ENCODE data around the gene IMP4. TPM values are rescaled to one million over a fixed set of nuclear protein-coding genes. Genes with fewer than 3 reads are reported as not detected.

Gene IMP4
- total and polyA plus RNA-seq, 12 donors, result 50.6 to 190 (median 64.6) TPM

DNA sequence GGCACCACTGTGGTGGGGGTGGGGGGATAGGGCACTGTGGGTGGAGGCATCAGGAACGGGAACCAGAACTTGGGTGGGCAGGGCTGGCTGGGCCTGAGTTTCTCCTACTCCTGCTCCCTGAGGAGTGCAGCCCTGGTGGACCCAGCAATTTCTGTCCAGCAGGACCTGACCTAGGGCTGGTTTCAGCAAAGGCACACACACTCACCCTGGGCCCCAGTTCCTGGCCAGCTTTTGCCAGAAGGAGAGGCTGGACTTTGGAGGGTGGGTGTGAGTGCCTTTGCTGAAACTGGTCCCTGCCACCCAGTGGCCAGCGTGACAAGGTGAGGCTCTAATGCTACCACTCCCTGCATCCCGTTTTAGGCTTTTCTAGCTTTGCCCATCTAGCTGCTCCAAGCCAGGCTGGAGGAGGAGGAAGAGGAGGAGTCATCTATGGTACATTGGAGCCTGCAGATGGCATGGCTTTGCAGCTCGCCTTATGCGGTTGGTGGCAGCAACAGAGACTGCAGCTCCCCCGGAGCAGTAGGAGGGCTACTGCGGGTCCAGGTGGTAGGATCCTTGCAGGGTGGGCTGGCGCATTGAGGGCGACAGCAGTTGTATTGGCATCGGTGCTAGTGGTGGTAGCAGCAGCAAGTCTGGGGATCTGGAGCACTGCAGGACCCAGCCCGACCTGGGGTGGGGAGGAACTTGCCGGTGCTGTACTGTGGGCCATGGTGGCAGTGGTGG, 40.4 kb upstream of the IMP4 start:
- no peaks in the 10 kb centered on the region for H3K36me3 ChIP-seq
- H3K27ac ChIP-seq, result no peak overlapping the region
- H3K27me3 ChIP-seq, result peaks cover 0 to 23% (median 13%) of the 10 kb centered on the region in 7 donors
- no peak overlapping the region for H3K4me3 ChIP-seq
- intact Hi-C loops (cut with DNase I), result no loop called here
- TF ChIP-seq CTCF (IDR thresholded peaks at IDR 0.05), result no peak
- H3K4me1 ChIP-seq, result no peaks in the 10 kb centered on the region
- WGBS, 2 donors, result 81 to 85% methylated on average over 12 of the region's 12 CpGs
- H3K9me3 ChIP-seq, result no peaks in the 10 kb centered on the region
- DNase-seq (no peak), ATAC-seq (no peak)

- DNase-seq (no peak), ATAC-seq (no peak)
- H3K9me3 ChIP-seq, result no peaks in the 10 kb centered on the region
- H3K4me3 ChIP-seq, result no peak overlapping the region
- no peak for TF ChIP-seq CTCF (IDR thresholded peaks at IDR 0.05)
- intact Hi-C loops (cut with DNase I), result no loop called here
- H3K4me1 ChIP-seq, result no peaks in the 10 kb centered on the region
- H3K36me3 ChIP-seq, result no peaks in the 10 kb centered on the region
- H3K27me3 ChIP-seq, result peaks cover 0 to 18% (median 5%) of the 10 kb centered on the region in 7 donors
- no peak overlapping the region for H3K27ac ChIP-seq
Measured at GRCh38 chr2:130303169-130303568, 39.5 kb upstream of the IMP4 start.

DNA sequence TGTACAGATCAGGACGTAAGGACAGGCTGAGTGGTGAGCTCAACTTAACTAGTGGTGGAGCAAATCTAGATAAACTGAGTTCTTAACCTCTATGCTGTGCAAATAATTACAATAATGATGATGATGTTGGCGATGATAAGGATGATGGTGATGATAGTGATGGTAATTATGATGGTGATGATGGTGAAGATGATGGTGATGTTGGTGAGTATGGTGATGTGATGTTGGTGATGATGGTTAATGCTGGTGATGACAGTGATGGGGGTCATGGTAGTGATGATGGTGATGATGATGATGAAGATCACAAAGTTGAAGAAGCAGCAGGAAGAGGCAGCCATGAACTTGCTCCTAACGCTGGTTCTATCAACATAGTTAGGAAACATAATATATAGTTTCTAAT, 38.0 kb upstream of the IMP4 start:
- no peak for TF ChIP-seq CTCF (IDR thresholded peaks at IDR 0.05)
- Histone ChIP-seq H3K4me1 (no peaks in the 10 kb centered on the region), H3K4me3 (no peak overlapping the region), H3K36me3 (no peaks in the 10 kb centered on the region), H3K27ac (no peak overlapping the region), H3K27me3 (peaks cover 0 to 10% (median 0%) of the 10 kb centered on the region in 7 donors), H3K9me3 (no peaks in the 10 kb centered on the region)
- 78 to 81% methylated on average over 3 of the region's 3 CpGs for WGBS, 2 donors
- intact Hi-C loops (cut with DNase I), result no loop called here
- ATAC-seq, result no peak
- no peak for DNase-seq

- H3K4me3 ChIP-seq, result no peak overlapping the region
- ATAC-seq (no peak), DNase-seq (no peak)
- no peaks in the 10 kb centered on the region for H3K9me3 ChIP-seq
- WGBS, 2 donors, result 89 to 91% methylated on average over 4 of the region's 4 CpGs
- no peaks in the 10 kb centered on the region for H3K36me3 ChIP-seq
- H3K27me3 ChIP-seq, result peaks cover 0 to 6% (median 0%) of the 10 kb centered on the region in 7 donors
- no peak overlapping the region for H3K27ac ChIP-seq
- no peaks in the 10 kb centered on the region for H3K4me1 ChIP-seq
- no peak for TF ChIP-seq CTCF (IDR thresholded peaks at IDR 0.05)
- intact Hi-C loops (cut with DNase I), result no loop called here
Measured at GRCh38 chr2:130307850-130308249, 34.8 kb upstream of the IMP4 start.

All from heart right ventricle (tissue), 16 donors.